Neural cell (in vitro differentiated cells): ENCODE measurements around the gene REV3L. TPM values are rescaled to one million over a fixed set of nuclear protein-coding genes. Genes with fewer than 3 reads are reported as not detected.

Source experiments
- H2AFZ ChIP-seq: fragments of 200-600, 300-800 bp; sonication (generic), shearing (Covaris generic); 2 replicates; pipeline ENCODE4 v1.6.0; 2014; ENCODE audit warnings: low read depth, mild to moderate bottlenecking, antibody characterized with exemption, low read length, moderate library complexity
- H3F3A ChIP-seq: fragments of 200-600 bp; shearing (Covaris generic); 2 replicates; pipeline ENCODE4 v1.6.1; 2016; ENCODE audit warnings: mild to moderate bottlenecking, moderate library complexity, mixed read lengths, antibody characterized with exemption, low read length; ENCODE audit not compliant: insufficient read depth, poor library complexity, severe bottlenecking
- H3K27ac ChIP-seq: fragments of 200-600, 300-800 bp; sonication (generic), shearing (Covaris generic); 2 replicates; pipeline ENCODE4 v1.5.1; 2014; ENCODE audit warnings: mild to moderate bottlenecking, low read length, moderate library complexity
- H3K27me3 ChIP-seq: fragments of 300-800, 200-600 bp; sonication (generic), shearing (Covaris generic); 2 replicates; pipeline ENCODE4 v1.6.0; 2014; ENCODE audit warnings: mild to moderate bottlenecking, low read depth, low read length, moderate library complexity; ENCODE audit not compliant: insufficient read depth
- H3K36me3 ChIP-seq: fragments of 300-800, 200-600 bp; sonication (generic), shearing (Covaris generic); 2 replicates; pipeline ENCODE4 v1.5.1; 2014; ENCODE audit warnings: mild to moderate bottlenecking, antibody characterized with exemption, low read length, moderate library complexity; ENCODE audit not compliant: insufficient read depth
- H3K4me2 ChIP-seq: fragments of 300-800, 200-600 bp; sonication (generic), shearing (Covaris generic); 2 replicates; pipeline ENCODE4 v1.6.0; 2014; ENCODE audit warnings: mild to moderate bottlenecking, low read length
- H3K4me3 ChIP-seq: fragments of 300-800, 200-600 bp; sonication (generic), shearing (Covaris generic); 2 replicates; pipeline ENCODE4 v1.5.1; 2014; ENCODE audit warnings: mild to moderate bottlenecking, low read length, moderate library complexity
- H3K79me2 ChIP-seq: fragments of 200-600 bp; shearing (Covaris generic); replicated peaks from 2 replicates; pipeline ENCODE4 v1.6.0; 2014; ENCODE audit warnings: mild to moderate bottlenecking, low read length, moderate library complexity; ENCODE audit not compliant: insufficient read depth
- H3K9ac ChIP-seq: fragments of 300-800, 200-600 bp; sonication (generic), shearing (Covaris generic); 2 replicates; pipeline ENCODE4 v1.6.1; 2016; ENCODE audit warnings: mild to moderate bottlenecking, low read length, mixed read lengths
- H3K9me2 ChIP-seq: fragments of 200-600 bp; shearing (Covaris generic); 2 replicates; pipeline ENCODE4 v1.6.1; 2016; ENCODE audit warnings: mild to moderate bottlenecking, low read length, mixed read lengths; ENCODE audit not compliant: insufficient read depth
- H3K9me3 ChIP-seq: fragments of 200-600, 300-800 bp; sonication (generic), shearing (Covaris generic); 2 replicates; pipeline ENCODE4 v1.6.1; 2016; ENCODE audit warnings: mild to moderate bottlenecking, mixed run types, low read length, moderate library complexity, mixed read lengths
- H4K20me1 ChIP-seq: fragments of 200-600 bp; shearing (Covaris generic); 2 replicates; pipeline ENCODE4 v1.6.1; 2016; ENCODE audit warnings: mild to moderate bottlenecking, mixed run types; ENCODE audit not compliant: insufficient read depth
- EP300 ChIP-seq: fragments of 450-650 bp; conservative IDR thresholded peaks from 2 replicates; pipeline ENCODE4 v1.6.1; 2014; ENCODE audit warnings: antibody characterized with exemption, mild to moderate bottlenecking, moderate library complexity; ENCODE audit not compliant: poor library complexity, severe bottlenecking
- EZH2 ChIP-seq: fragments of 200-600, 300-800 bp; shearing (Covaris generic), sonication (generic); IDR thresholded peaks from 2 replicates; pipeline ENCODE4 v1.6.1; 2014; ENCODE audit warnings: antibody characterized with exemption, low read length, borderline replicate concordance, mild to moderate bottlenecking; ENCODE audit not compliant: insufficient read depth, poor library complexity, severe bottlenecking
- MXI1 ChIP-seq: fragments of 450-650 bp; conservative IDR thresholded peaks from 2 replicates; pipeline ENCODE4 v1.6.1; 2014; ENCODE audit warnings: antibody characterized with exemption, mild to moderate bottlenecking; ENCODE audit not compliant: poor library complexity, severe bottlenecking
- POLR2AphosphoS5 ChIP-seq: IDR thresholded peaks from 2 replicates; pipeline ENCODE4 v1.6.1; 2012
- RAD21 ChIP-seq: fragments of 450-650 bp; conservative IDR thresholded peaks from 2 replicates; pipeline ENCODE4 v1.6.1; 2014; ENCODE audit warnings: antibody characterized with exemption, mild to moderate bottlenecking, moderate library complexity
- REST ChIP-seq: IDR thresholded peaks from 2 replicates; pipeline ENCODE4 v1.6.1; 2012; ENCODE audit warnings: borderline replicate concordance
- SMC3 ChIP-seq: fragments of 450-650 bp; conservative IDR thresholded peaks from 2 replicates; pipeline ENCODE4 v1.6.1; 2014; ENCODE audit warnings: antibody characterized with exemption, mild to moderate bottlenecking, moderate library complexity; ENCODE audit not compliant: poor library complexity
- TAF1 ChIP-seq: IDR thresholded peaks from 2 replicates; pipeline ENCODE4 v1.6.1; 2012; ENCODE audit warnings: low read depth
- polyA plus RNA-seq: library from polyadenylated mRNA; depleted of rRNA; stranded (reverse); fragments of >200 nt; gene quantifications from 2 replicates; pipeline ENCODE4 v1.2.3, GENCODE V29; 2014
- TF ChIP-seq, protein P1 (sequence below): fragments of 450-650 bp; IDR thresholded peaks from 2 replicates; pipeline ENCODE4 v1.5.1; 2014; ENCODE audit warnings: antibody characterized with exemption, mild to moderate bottlenecking, moderate library complexity; ENCODE audit not compliant: poor library complexity, severe bottlenecking

Gene REV3L
- polyA plus RNA-seq, 1 donor from 2014 or later, result 60.2 TPM

- Histone ChIP-seq H3K36me3 (no peaks in the 10 kb centered on the region), H3K79me2 (no peaks in the 10 kb centered on the region), H3K9me2 (no peaks in the 10 kb centered on the region), H4K20me1 (no peaks in the 10 kb centered on the region), H3F3A (no peaks in the 10 kb centered on the region), H3K4me3 (no peak overlapping the region), H3K9me3 (no peaks in the 10 kb centered on the region), H3K27ac (no peak overlapping the region), H3K4me2 (no peak overlapping the region), H3K27me3 (no peaks in the 10 kb centered on the region), H3K9ac (no peak overlapping the region), H2AFZ (no peak overlapping the region)
- TF ChIP-seq MXI1 (no peak), REST (no peak), SMC3 (no peak), POLR2AphosphoS5 (no peak), RAD21 (no peak), TAF1 (no peak), EP300 (no peak), EZH2 (no peak)
- TF ChIP-seq, protein P1, sequence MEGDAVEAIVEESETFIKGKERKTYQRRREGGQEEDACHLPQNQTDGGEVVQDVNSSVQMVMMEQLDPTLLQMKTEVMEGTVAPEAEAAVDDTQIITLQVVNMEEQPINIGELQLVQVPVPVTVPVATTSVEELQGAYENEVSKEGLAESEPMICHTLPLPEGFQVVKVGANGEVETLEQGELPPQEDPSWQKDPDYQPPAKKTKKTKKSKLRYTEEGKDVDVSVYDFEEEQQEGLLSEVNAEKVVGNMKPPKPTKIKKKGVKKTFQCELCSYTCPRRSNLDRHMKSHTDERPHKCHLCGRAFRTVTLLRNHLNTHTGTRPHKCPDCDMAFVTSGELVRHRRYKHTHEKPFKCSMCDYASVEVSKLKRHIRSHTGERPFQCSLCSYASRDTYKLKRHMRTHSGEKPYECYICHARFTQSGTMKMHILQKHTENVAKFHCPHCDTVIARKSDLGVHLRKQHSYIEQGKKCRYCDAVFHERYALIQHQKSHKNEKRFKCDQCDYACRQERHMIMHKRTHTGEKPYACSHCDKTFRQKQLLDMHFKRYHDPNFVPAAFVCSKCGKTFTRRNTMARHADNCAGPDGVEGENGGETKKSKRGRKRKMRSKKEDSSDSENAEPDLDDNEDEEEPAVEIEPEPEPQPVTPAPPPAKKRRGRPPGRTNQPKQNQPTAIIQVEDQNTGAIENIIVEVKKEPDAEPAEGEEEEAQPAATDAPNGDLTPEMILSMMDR, result no peak
Observed at GRCh38 chr6:111254004-111254778, 228.8 kb downstream of the REV3L start.

GRCh38 chr6:111252726-111253125 lies 230.3 kb downstream of the REV3L start:
- no peak for TF ChIP-seq EZH2
- TF ChIP-seq SMC3, result no peak
- no peak for TF ChIP-seq EP300
- TF ChIP-seq TAF1, result no peak
- TF ChIP-seq, protein P1, result no peak
- TF ChIP-seq MXI1, result no peak
- TF ChIP-seq RAD21, result no peak
- TF ChIP-seq REST, result no peak
- TF ChIP-seq POLR2AphosphoS5, result no peak
- H3K4me2 ChIP-seq, result no peak overlapping the region
- no peak overlapping the region for H2AFZ ChIP-seq
- H3K9me3 ChIP-seq, result no peaks in the 10 kb centered on the region
- no peaks in the 10 kb centered on the region for H3K9me2 ChIP-seq
- H3K79me2 ChIP-seq, result no peaks in the 10 kb centered on the region
- no peaks in the 10 kb centered on the region for H3K36me3 ChIP-seq
- H3K4me3 ChIP-seq, result no peak overlapping the region
- no peaks in the 10 kb centered on the region for H3F3A ChIP-seq
- H3K27me3 ChIP-seq, result no peaks in the 10 kb centered on the region
- no peaks in the 10 kb centered on the region for H4K20me1 ChIP-seq
- H3K27ac ChIP-seq, result no peak overlapping the region
- no peak overlapping the region for H3K9ac ChIP-seq
